H1 (cell line): ENCODE data around the gene GHRL. TPM values are rescaled to one million over a fixed set of nuclear protein-coding genes. Genes with fewer than 3 reads are reported as not detected.

Experiments used
- CTCF ChIA-PET: fragments of 300-600 bp; sonication (Branson Sonifier 250); formaldehyde crosslinking; loops from one replicate; lab custom pipeline; 2021; ENCODE audit not compliant: partially characterized antibody; lab: Charles Lee
- POLR2A ChIA-PET: fragments of 300-600 bp; sonication (Branson Sonifier 250); formaldehyde crosslinking; loops from one replicate; lab custom pipeline; 2021; ENCODE audit warnings: inconsistent platforms; ENCODE audit not compliant: partially characterized antibody; lab: Charles Lee
- DNase-seq, 2 experiments: peaks; one replicate each; pipeline versions ENCODE4 v3.0.0 to v3.0.0-alpha.2; 2010 to 2022; ENCODE audit warnings: low spot score in 2 of 2, low read depth in 1 of 2, mixed read lengths in 1 of 2
- FAIRE-seq: peaks from 2 replicates; lab custom pipeline; 2011; peaks lifted over from hg19 to GRCh38; lab: Jason Lieb, UNC
- H2AFZ ChIP-seq: 2 replicates; pipeline ENCODE4 v1.8.1; 2012; ENCODE audit warnings: low read length, inconsistent platforms
- H2AK5ac ChIP-seq: 2 replicates; pipeline ENCODE4 v1.6.1; 2013; ENCODE audit warnings: low read depth, low read length
- H2BK120ac ChIP-seq: replicated peaks from 2 replicates; pipeline ENCODE3; 2013; ENCODE audit warnings: low read depth, low read length, inconsistent platforms
- H2BK12ac ChIP-seq: 2 replicates; pipeline ENCODE4 v1.6.1; 2013; ENCODE audit warnings: low read depth, low read length
- H2BK15ac ChIP-seq: 2 replicates; pipeline ENCODE4 v1.6.1; 2013; ENCODE audit warnings: low read length
- H2BK20ac ChIP-seq: 2 replicates; pipeline ENCODE4 v1.6.1; 2013; ENCODE audit warnings: low read length
- H2BK5ac ChIP-seq: 2 replicates; pipeline ENCODE4 v1.6.1; 2013; ENCODE audit warnings: low read depth, low read length
- H3K14ac ChIP-seq: 2 replicates; pipeline ENCODE4 v1.6.1; 2013; ENCODE audit warnings: inconsistent platforms; ENCODE audit not compliant: insufficient read length
- H3K18ac ChIP-seq: 2 replicates; pipeline ENCODE4 v1.6.1; 2013; ENCODE audit warnings: low read length; ENCODE audit errors: extremely low read depth
- H3K23ac ChIP-seq: 2 replicates; pipeline ENCODE4 v1.6.1; 2013; ENCODE audit warnings: inconsistent platforms; ENCODE audit not compliant: insufficient read length
- H3K23me2 ChIP-seq: 2 replicates; pipeline ENCODE4 v1.6.1; 2013; ENCODE audit warnings: low read depth, low read length
- H3K27ac ChIP-seq: 2 replicates; pipeline ENCODE4 v1.6.1; 2011; ENCODE audit warnings: low read depth, low read length, inconsistent platforms
- H3K27me3 ChIP-seq, 4 experiments: replicated peaks in 1 of 4; 1 replicate in 1 of 4; 2 replicates in 3 of 4; pipeline versions ENCODE4 v1.6.1 to v1.8.1; 2011 to 2013; ENCODE audit warnings: low read length in 3 of 4, mild to moderate bottlenecking in 3 of 4, inconsistent platforms in 2 of 4, mixed read lengths in 2 of 4, moderate library complexity in 1 of 4; ENCODE audit not compliant: control insufficient read depth in 3 of 4, insufficient read depth in 3 of 4; ENCODE audit errors: extremely low read depth in 1 of 4
- H3K36me3 ChIP-seq, 4 experiments: 2 replicates each; pipeline versions ENCODE4 v1.6.1 to v1.8.1; 2011 to 2013; ENCODE audit warnings: mild to moderate bottlenecking in 4 of 4, low read length in 3 of 4, moderate library complexity in 2 of 4, control low read depth in 1 of 4, inconsistent platforms in 1 of 4; ENCODE audit not compliant: insufficient read depth in 4 of 4, control insufficient read depth in 2 of 4
- H3K4ac ChIP-seq: replicated peaks from 2 replicates; pipeline ENCODE3; 2013; ENCODE audit warnings: low read length, low read depth, mixed read lengths, inconsistent platforms; ENCODE audit not compliant: insufficient read length
- H3K4me1 ChIP-seq, 4 experiments: replicated peaks in 1 of 4; 1 replicate in 1 of 4; 2 replicates in 3 of 4; pipeline versions ENCODE4 v1.6.1 to v1.8.1; 2011 to 2013; ENCODE audit warnings: low read length in 3 of 4, inconsistent platforms in 2 of 4, mixed read lengths in 1 of 4; ENCODE audit not compliant: insufficient read depth in 4 of 4, control insufficient read depth in 3 of 4
- H3K4me2 ChIP-seq, 2 experiments: 2 replicates each; pipeline versions ENCODE4 v1.6.1 to v1.8.1; 2011 to 2013; ENCODE audit warnings: low read depth in 2 of 2, low read length in 2 of 2, control low read depth in 1 of 2, inconsistent platforms in 1 of 2, mild to moderate bottlenecking in 1 of 2; ENCODE audit not compliant: insufficient read depth in 1 of 2
- H3K4me3 ChIP-seq, 4 experiments: fragments of 200-600, 300-600 bp in 1 of 4; sonication (generic), shearing (Covaris generic), sonication (Bioruptor Twin) in 1 of 4; 2 replicates each; pipeline versions ENCODE4 v1.5.1 to v1.8.1; 2011 to 2016; ENCODE audit warnings: low read length in 4 of 4, low read depth in 3 of 4, control low read depth in 2 of 4, inconsistent platforms in 2 of 4, mild to moderate bottlenecking in 2 of 4, mixed read lengths in 1 of 4, moderate library complexity in 1 of 4; ENCODE audit not compliant: insufficient read depth in 2 of 4; ENCODE audit errors: extremely low read depth in 1 of 4
- H3K56ac ChIP-seq: replicated peaks from 2 replicates; pipeline ENCODE3; 2013; ENCODE audit warnings: low read depth, mild to moderate bottlenecking, mixed read lengths, low read length, inconsistent platforms; ENCODE audit not compliant: insufficient read length
- H3K79me1 ChIP-seq: 2 replicates; pipeline ENCODE4 v1.6.1; 2013; ENCODE audit warnings: low read depth, low read length, control low read depth
- H3K79me2 ChIP-seq, 2 experiments: 2 replicates each; pipeline versions ENCODE4 v1.6.1 to v1.8.1; 2012 to 2013; ENCODE audit warnings: low read length in 2 of 2, mild to moderate bottlenecking in 2 of 2, inconsistent platforms in 1 of 2; ENCODE audit not compliant: insufficient read depth in 2 of 2, control insufficient read depth in 1 of 2
- H3K9ac ChIP-seq, 4 experiments: replicated peaks in 1 of 4; 1 replicate in 1 of 4; 2 replicates in 3 of 4; pipeline versions ENCODE4 v1.6.1 to v1.8.1; 2011 to 2013; ENCODE audit warnings: low read depth in 3 of 4, low read length in 3 of 4, control low read depth in 2 of 4, mild to moderate bottlenecking in 2 of 4, moderate library complexity in 2 of 4, inconsistent platforms in 1 of 4; ENCODE audit errors: extremely low read depth in 1 of 4
- H3K9me3 ChIP-seq, 2 experiments: 2 replicates each; pipeline versions ENCODE4 v1.6.1 to v1.8.1; 2012 to 2013; ENCODE audit warnings: mild to moderate bottlenecking in 2 of 2, moderate library complexity in 2 of 2, control low read depth in 1 of 2, inconsistent platforms in 1 of 2, low read depth in 1 of 2, low read length in 1 of 2, mixed read lengths in 1 of 2; ENCODE audit not compliant: insufficient read depth in 2 of 2
- H4K20me1 ChIP-seq, 2 experiments: replicated peaks in 1 of 2; 2 replicates each; pipeline versions ENCODE3 to v1.8.1; 2011 to 2013; ENCODE audit warnings: inconsistent platforms in 2 of 2, low read length in 2 of 2, mild to moderate bottlenecking in 1 of 2; ENCODE audit not compliant: insufficient read depth in 2 of 2, control insufficient read depth in 1 of 2
- H4K5ac ChIP-seq: 2 replicates; pipeline ENCODE4 v1.6.1; 2013; ENCODE audit warnings: low read length, low read depth, mixed read lengths, inconsistent platforms; ENCODE audit not compliant: insufficient read length
- H4K8ac ChIP-seq: 2 replicates; pipeline ENCODE4 v1.8.0; 2013; ENCODE audit warnings: mild to moderate bottlenecking, moderate library complexity, low read length, inconsistent platforms; ENCODE audit not compliant: insufficient read depth; ENCODE audit errors: extremely low read depth
- H4K91ac ChIP-seq: replicated peaks from 2 replicates; pipeline ENCODE3; 2013; ENCODE audit warnings: low read length, mixed read lengths, inconsistent platforms; ENCODE audit not compliant: insufficient read length
- BRCA1 ChIP-seq: IDR thresholded peaks from 2 replicates; pipeline ENCODE4 v1.6.1; 2012; ENCODE audit warnings: low read depth, low read length, improper control_type of control experiment
- EGR1 ChIP-seq: IDR thresholded peaks from 2 replicates; pipeline ENCODE4 v1.6.1; 2011; ENCODE audit warnings: low read depth, low read length, borderline replicate concordance
- SP4 ChIP-seq: IDR thresholded peaks from 2 replicates; pipeline ENCODE4 v1.6.1; 2012; ENCODE audit warnings: low read length, inconsistent platforms
- WGBS, 2 experiments: shearing (Covaris generic) in 1 of 2; methylation state at CpG; one replicate each; pipeline versions ENCODE4 v1.1.6 to v1.1.7; 2013 to 2015; ENCODE audit warnings: low lambda C conversion rate in 2 of 2, mixed read lengths in 2 of 2, inconsistent platforms in 1 of 2, low coverage in 1 of 2, missing lambda C conversion rate in 1 of 2; ENCODE audit not compliant: insufficient replicate concordance in 2 of 2, insufficient coverage in 1 of 2, insufficient read length in 1 of 2; ENCODE audit errors: extremely low coverage in 1 of 2, missing lambda C conversion rate in 1 of 2; 5-methylcytosine and 5-hydroxymethylcytosine counted together
- polyA plus RNA-seq, 7 experiments: library from polyadenylated mRNA; depleted of rRNA in 3 of 7; stranded (reverse) in 5 of 7; unstranded in 2 of 7; fragments of >200 nt in 5 of 7; fragments of 200-250 nt in 2 of 7; gene quantifications; 1 replicate in 5 of 7; 2 replicates in 1 of 7; 4 replicates in 1 of 7; pipeline versions ENCODE4 v1.2.1 to v1.2.3, GENCODE V29; 2011 to 2013; ENCODE audit warnings: missing spikeins in 2 of 7, mixed read lengths in 2 of 7
- total RNA-seq: library from RNA; stranded (reverse); fragmentation: NEBNext Ultra II Directional; extraction: Animal tissue kit (Norgen Biotek cat#: 25700); gene quantifications from 2 replicates; pipeline ENCODE4 v1.2.1, GENCODE V29; 2021
- TF ChIP-seq, protein P1 (sequence below): IDR thresholded peaks from 2 replicates; pipeline ENCODE4 v1.6.1; 2012; ENCODE audit warnings: inconsistent platforms
- TF ChIP-seq, protein P2 (sequence below), 3 experiments: IDR thresholded peaks; 1 replicate in 2 of 3; 2 replicates in 1 of 3; pipeline versions ENCODE4 v1.5.1 to v1.6.1; 2011; ENCODE audit warnings: low read length in 3 of 3, mild to moderate bottlenecking in 3 of 3, inconsistent platforms in 2 of 3, low read depth in 1 of 3, moderate library complexity in 1 of 3; ENCODE audit not compliant: insufficient read depth in 1 of 3; ENCODE audit errors: control extremely low read depth in 1 of 3
- TF ChIP-seq, protein P3 (sequence below): IDR thresholded peaks from 2 replicates; pipeline ENCODE4 v1.6.1; 2012; ENCODE audit warnings: low read length, inconsistent platforms

The GHRL gene
- total and polyA plus RNA-seq, 2 of the 8 experiments (the other 6 are each of a cell fraction or from before 2014, with no cell fraction given) = 0.32 to 0.35 TPM

DNA sequence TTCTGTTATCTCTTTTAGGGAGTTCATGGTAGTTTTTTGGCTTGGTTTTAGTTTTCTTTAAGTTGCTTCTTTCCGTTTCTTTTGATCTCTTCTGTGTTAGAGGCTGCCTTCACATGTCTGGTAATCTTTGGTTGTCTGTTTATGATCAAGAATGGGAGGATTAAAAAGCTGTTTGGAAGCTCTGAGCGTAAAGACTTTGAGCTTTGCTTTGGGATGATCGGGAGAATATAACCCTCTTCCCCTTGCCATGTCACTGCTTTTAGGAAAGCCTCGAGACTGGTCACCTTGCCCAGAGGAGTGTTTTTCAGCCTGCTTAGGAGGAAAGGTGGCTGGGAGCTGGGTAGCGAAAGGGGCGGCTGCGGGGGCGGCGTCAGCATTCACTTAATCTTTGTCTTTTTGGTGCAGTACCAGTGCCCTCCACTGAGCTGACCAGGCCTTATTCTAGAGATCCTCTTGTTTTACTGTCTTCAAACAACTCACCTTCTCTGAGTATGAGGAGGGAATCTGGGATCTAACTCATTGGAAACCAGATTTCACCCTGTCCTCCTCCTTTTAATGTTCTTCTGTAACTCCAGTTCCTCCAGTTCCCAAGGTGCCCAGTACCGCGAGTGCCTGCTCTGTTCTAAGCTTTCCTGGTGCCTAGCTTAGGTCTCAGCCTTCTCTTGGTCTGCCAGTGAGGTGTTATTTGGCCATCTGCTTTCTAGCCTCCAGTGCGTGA, 28.9 kb downstream of the GHRL start:
- H3K23me2 ChIP-seq = no peaks in the 10 kb centered on the region
- ChIA-PET POLR2A (interaction anchor here (0.6 to 3.7 kb wide), 5 partner anchors 10 to 80 kb away, joined by 3 to 26 read pairs (median 4); partner anchors contain the start of gene TATDN2), CTCF (interaction anchor here (0.6 to 3.6 kb wide), 39 partner anchors 9 to 622 kb away, joined by 3 to 29 read pairs (median 4); partner anchors contain the start of genes GHRL, SEC13, TATDN2 and VHL)
- H3K27ac ChIP-seq = no peak overlapping the region
- H3K9me3 ChIP-seq = no peaks in the 10 kb centered on the region
- no peak overlapping the region for H3K23ac ChIP-seq
- H3K79me1 ChIP-seq = no peaks in the 10 kb centered on the region
- H3K79me2 ChIP-seq = peaks cover 0 to 38% of the 10 kb centered on the region in 2 experiments; a peak in 2 of 4 replicates
- no peak overlapping the region for H2BK15ac ChIP-seq
- H3K27me3 ChIP-seq = no peaks in the 10 kb centered on the region
- no peak overlapping the region for H3K56ac ChIP-seq
- no peak overlapping the region; a peak in 1 of 7 replicates for H3K9ac ChIP-seq
- no peak overlapping the region for H2AK5ac ChIP-seq
- 53% methylated on average over 12 of the region's 12 CpGs; no CpG with 5 or more reads in 1 of the 2 experiments for WGBS, 2 experiments
- peak overlapping the region; percentile 50 for H3K4ac ChIP-seq
- peaks cover 2 to 33% (median 14%) of the 10 kb centered on the region in 4 experiments; a peak in 6 of 8 replicates for H3K36me3 ChIP-seq
- peak overlapping the region; percentile 15 to 20; a peak in 2 of 4 replicates for H3K4me2 ChIP-seq
- H2BK12ac ChIP-seq = peak overlapping the region; percentile 81; the same call in 1 of the 2 replicates
- no peak overlapping the region for H4K8ac ChIP-seq
- FAIRE-seq (peak; percentile 50), DNase-seq (peak in 1 of 2 experiments; percentile 81)
- H3K18ac ChIP-seq = no peak overlapping the region
- H3K4me1 ChIP-seq = no peaks in the 10 kb centered on the region; a peak in 2 of 7 replicates
- no peak overlapping the region for H3K4me3 ChIP-seq
- peaks cover 1 to 4% of the 10 kb centered on the region in 2 experiments for H4K20me1 ChIP-seq
- H3K14ac ChIP-seq = no peak overlapping the region
- no peak overlapping the region for H4K5ac ChIP-seq
- H2BK5ac ChIP-seq = no peak overlapping the region
- H2AFZ ChIP-seq = 0 out of 2 replicates have a peak overlapping the region, but pooled peaks have one; percentile 13
- no peak overlapping the region for H2BK120ac ChIP-seq
- no peak overlapping the region for H4K91ac ChIP-seq
- no peak overlapping the region for H2BK20ac ChIP-seq
- TF ChIP-seq SP4 = no peak
- TF ChIP-seq EGR1 = peak; percentile 98
- TF ChIP-seq, protein P1, sequence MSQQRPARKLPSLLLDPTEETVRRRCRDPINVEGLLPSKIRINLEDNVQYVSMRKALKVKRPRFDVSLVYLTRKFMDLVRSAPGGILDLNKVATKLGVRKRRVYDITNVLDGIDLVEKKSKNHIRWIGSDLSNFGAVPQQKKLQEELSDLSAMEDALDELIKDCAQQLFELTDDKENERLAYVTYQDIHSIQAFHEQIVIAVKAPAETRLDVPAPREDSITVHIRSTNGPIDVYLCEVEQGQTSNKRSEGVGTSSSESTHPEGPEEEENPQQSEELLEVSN = 0 out of 2 replicates have a peak, but pooled peaks have one; percentile 37
- no peak for TF ChIP-seq BRCA1
- TF ChIP-seq, protein P2, sequence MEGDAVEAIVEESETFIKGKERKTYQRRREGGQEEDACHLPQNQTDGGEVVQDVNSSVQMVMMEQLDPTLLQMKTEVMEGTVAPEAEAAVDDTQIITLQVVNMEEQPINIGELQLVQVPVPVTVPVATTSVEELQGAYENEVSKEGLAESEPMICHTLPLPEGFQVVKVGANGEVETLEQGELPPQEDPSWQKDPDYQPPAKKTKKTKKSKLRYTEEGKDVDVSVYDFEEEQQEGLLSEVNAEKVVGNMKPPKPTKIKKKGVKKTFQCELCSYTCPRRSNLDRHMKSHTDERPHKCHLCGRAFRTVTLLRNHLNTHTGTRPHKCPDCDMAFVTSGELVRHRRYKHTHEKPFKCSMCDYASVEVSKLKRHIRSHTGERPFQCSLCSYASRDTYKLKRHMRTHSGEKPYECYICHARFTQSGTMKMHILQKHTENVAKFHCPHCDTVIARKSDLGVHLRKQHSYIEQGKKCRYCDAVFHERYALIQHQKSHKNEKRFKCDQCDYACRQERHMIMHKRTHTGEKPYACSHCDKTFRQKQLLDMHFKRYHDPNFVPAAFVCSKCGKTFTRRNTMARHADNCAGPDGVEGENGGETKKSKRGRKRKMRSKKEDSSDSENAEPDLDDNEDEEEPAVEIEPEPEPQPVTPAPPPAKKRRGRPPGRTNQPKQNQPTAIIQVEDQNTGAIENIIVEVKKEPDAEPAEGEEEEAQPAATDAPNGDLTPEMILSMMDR (IDR thresholded peaks at IDR 0.05; ENCODE audit: control extremely low read depth in 1 of 3, insufficient read depth in 1 of 3, low read depth in 1 of 3, low read length in 3 of 3) = peak; percentile 20 to 61 (median 23); a peak in 3 of 4 replicates
- TF ChIP-seq, protein P3, sequence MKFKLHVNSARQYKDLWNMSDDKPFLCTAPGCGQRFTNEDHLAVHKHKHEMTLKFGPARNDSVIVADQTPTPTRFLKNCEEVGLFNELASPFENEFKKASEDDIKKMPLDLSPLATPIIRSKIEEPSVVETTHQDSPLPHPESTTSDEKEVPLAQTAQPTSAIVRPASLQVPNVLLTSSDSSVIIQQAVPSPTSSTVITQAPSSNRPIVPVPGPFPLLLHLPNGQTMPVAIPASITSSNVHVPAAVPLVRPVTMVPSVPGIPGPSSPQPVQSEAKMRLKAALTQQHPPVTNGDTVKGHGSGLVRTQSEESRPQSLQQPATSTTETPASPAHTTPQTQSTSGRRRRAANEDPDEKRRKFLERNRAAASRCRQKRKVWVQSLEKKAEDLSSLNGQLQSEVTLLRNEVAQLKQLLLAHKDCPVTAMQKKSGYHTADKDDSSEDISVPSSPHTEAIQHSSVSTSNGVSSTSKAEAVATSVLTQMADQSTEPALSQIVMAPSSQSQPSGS = no peak
